PFSK-1 (cell line): ENCODE results near the gene AP1S1.

ENCODE experiments used
- POLR2AphosphoS5 ChIP-seq: IDR thresholded peaks from 2 replicates; pipeline ENCODE4 v1.6.1; 2012; ENCODE audit warnings: low read depth, mild to moderate bottlenecking, control low read depth, low read length, moderate library complexity
- SIN3A ChIP-seq: IDR thresholded peaks from 2 replicates; pipeline ENCODE4 v1.6.1; 2012; ENCODE audit warnings: mild to moderate bottlenecking, low read length, moderate library complexity, borderline replicate concordance; ENCODE audit not compliant: insufficient read depth
- TAF1 ChIP-seq: IDR thresholded peaks from 2 replicates; pipeline ENCODE4 v1.6.1; 2012; ENCODE audit warnings: low read length, control low read depth, borderline replicate concordance; ENCODE audit not compliant: insufficient read depth

- TF ChIP-seq POLR2AphosphoS5 = no peak
- TF ChIP-seq TAF1 = no peak
- no peak for TF ChIP-seq SIN3A
These were observed 24.6 kb upstream of the AP1S1 start for GRCh38 chr7:101129603-101130117.
